CD4-positive, alpha-beta T cell treated with Interleukin-12 subunit alpha and Interleukin-12 subunit beta, for 1 hour (primary cell): Measurements from ENCODE around the gene LOXL1.
"Not testable (repeated sequence)": the region's sequence is repeated elsewhere in the genome, so short reads cannot be mapped to it uniquely, and the experiment has no call there.

ENCODE experiments used
- DNase-seq: peaks from one replicate; pipeline ENCODE4 v3.0.0-alpha.2; 2020

The LOXL1 gene

GRCh38 chr15:73955861-73956742 is 29.8 kb downstream of the LOXL1 start:
- no peak for DNase-seq

- no peak for DNase-seq
Measured at GRCh38 chr15:73956743-73957135, 30.5 kb downstream of the LOXL1 start.

- no peak for DNase-seq
Measured at GRCh38 chr15:73957276-73957675, 31.0 kb downstream of the LOXL1 start.

- no peak for DNase-seq
Measured at GRCh38 chr15:73957785-73958184, 31.5 kb downstream of the LOXL1 start.

GRCh38 chr15:73959012-73959581 is 32.8 kb downstream of the LOXL1 start:
- peak; percentile 52 for DNase-seq

- DNase-seq: no peak
Measured at GRCh38 chr15:73959801-73960200, 33.5 kb downstream of the LOXL1 start.

- DNase-seq: not testable (repeated sequence)
Measured at GRCh38 chr15:73960472-73961070, 34.3 kb downstream of the LOXL1 start.

- DNase-seq: no peak
Measured at GRCh38 chr15:73962433-73962832, 36.2 kb downstream of the LOXL1 start.

- DNase-seq: peak; percentile 87
Measured at GRCh38 chr15:73964736-73965093, 38.5 kb downstream of the LOXL1 start.

- DNase-seq: no peak
Measured at GRCh38 chr15:73965094-73965757, 39.0 kb downstream of the LOXL1 start.

- peak; percentile 36 for DNase-seq
Measured at GRCh38 chr15:73965758-73966113, 39.5 kb downstream of the LOXL1 start.

GRCh38 chr15:73968461-73968860 is 42.2 kb downstream of the LOXL1 start:
- no peak for DNase-seq

- DNase-seq: no peak
Measured at GRCh38 chr15:73969151-73969759, 43.0 kb downstream of the LOXL1 start.

GRCh38 chr15:73972984-73973682 is 46.9 kb downstream of the LOXL1 start:
- peak; percentile 83 for DNase-seq

GRCh38 chr15:73973683-73974200 is 47.5 kb downstream of the LOXL1 start:
- DNase-seq: not testable (repeated sequence)

- peak; percentile 50 for DNase-seq
Measured at GRCh38 chr15:73975440-73976125, 49.3 kb downstream of the LOXL1 start.

- DNase-seq: no peak
Measured at GRCh38 chr15:73978896-73979295, 52.6 kb downstream of the LOXL1 start.

GRCh38 chr15:73979636-73980035 is 53.4 kb downstream of the LOXL1 start:
- DNase-seq: no peak

- DNase-seq: no peak
Measured at GRCh38 chr15:73981761-73982221, 55.5 kb downstream of the LOXL1 start.

- no peak for DNase-seq
Measured at GRCh38 chr15:73982222-73982962, 56.1 kb downstream of the LOXL1 start.

GRCh38 chr15:73983211-73983727 is 57.0 kb downstream of the LOXL1 start:
- DNase-seq: no peak
